ENCODE measurements around the gene EPB42. TPM values are rescaled to one million over a fixed set of nuclear protein-coding genes. Genes with fewer than 3 reads are reported as not detected.

Gene EPB42
- polyA plus RNA-seq, 1 of the 3 experiments (the other 2 are of a cell fraction): not detected

DNA sequence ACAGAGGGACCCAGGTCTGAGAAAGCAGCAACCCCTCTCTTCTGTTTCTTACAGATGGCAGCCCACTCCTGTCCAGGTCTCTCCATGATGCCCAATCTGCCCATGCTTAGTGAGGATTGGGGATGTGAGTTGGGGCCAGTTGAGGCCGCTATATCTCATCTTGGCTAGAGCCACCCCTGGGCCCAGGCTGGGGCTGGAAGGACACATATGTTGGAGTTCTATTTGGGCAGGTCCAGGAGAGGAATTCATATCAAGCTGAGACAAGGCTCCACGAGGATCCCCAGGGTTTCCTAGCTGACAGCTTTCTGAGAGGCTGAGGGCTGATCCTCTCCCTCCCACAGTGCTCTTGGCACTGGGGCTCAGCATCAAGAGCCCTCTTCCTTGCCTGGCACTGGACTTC is 34.6 kb upstream of the EPB42 start:
- Histone ChIP-seq H3K79me2 (ENCODE audit: insufficient read depth) (no peaks in the 10 kb centered on the region), H3K27ac (ENCODE audit: low read depth in 2 of 2, low read length in 1 of 2) (no peak overlapping the region), H3K9me3 (no peaks in the 10 kb centered on the region), H3K4me3 (ENCODE audit: low read depth in 2 of 2, low read length in 1 of 2) (no peak overlapping the region), H3K9ac (no peak overlapping the region), H3K27me3 (ENCODE audit: insufficient read depth) (peaks cover 23% of the 10 kb centered on the region; the same call in 1 of the 2 replicates), H3K4me2 (no peak overlapping the region), H3K9me2 (no peaks in the 10 kb centered on the region), H3F3A (replicated peaks; ENCODE audit: insufficient read depth) (no peaks in the 10 kb centered on the region), H3K36me3 (replicated peaks in 1 of 2; ENCODE audit: control insufficient read depth in 1 of 2, insufficient read depth in 2 of 2, low read length in 1 of 2) (no peaks in the 10 kb centered on the region), H4K20me1 (ENCODE audit: insufficient read depth) (no peaks in the 10 kb centered on the region), H3K4me1 (ENCODE audit: control insufficient read depth in 1 of 2, insufficient read depth in 2 of 2, low read depth in 1 of 2, low read length in 1 of 2) (no peaks in the 10 kb centered on the region; a peak in 1 of 4 replicates), H2AFZ (ENCODE audit: low read depth) (no peak overlapping the region)
- WGBS (ENCODE audit: low lambda C conversion rate): no CpG with 5 or more reads among the region's 2 CpGs
- DNase-seq: no peak
- POLR2A ChIA-PET: no interaction called here
- CTCF ChIA-PET: interaction anchor here (0.9 to 4.5 kb wide), 2 partner anchors 8 to 13 kb away, joined by 3 to 18 read pairs; partner anchors contain the start of gene TGM5
- no peak for TF ChIP-seq CHD2 (IDR thresholded peaks at IDR 0.05; ENCODE audit: low read length, partially characterized antibody)
- TF ChIP-seq, protein P1, sequence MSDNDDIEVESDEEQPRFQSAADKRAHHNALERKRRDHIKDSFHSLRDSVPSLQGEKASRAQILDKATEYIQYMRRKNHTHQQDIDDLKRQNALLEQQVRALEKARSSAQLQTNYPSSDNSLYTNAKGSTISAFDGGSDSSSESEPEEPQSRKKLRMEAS (IDR thresholded peaks at IDR 0.05; ENCODE audit: low read depth): no peak
- TF ChIP-seq TCF12 (IDR thresholded peaks at IDR 0.05): no peak
- TF ChIP-seq, protein P2, sequence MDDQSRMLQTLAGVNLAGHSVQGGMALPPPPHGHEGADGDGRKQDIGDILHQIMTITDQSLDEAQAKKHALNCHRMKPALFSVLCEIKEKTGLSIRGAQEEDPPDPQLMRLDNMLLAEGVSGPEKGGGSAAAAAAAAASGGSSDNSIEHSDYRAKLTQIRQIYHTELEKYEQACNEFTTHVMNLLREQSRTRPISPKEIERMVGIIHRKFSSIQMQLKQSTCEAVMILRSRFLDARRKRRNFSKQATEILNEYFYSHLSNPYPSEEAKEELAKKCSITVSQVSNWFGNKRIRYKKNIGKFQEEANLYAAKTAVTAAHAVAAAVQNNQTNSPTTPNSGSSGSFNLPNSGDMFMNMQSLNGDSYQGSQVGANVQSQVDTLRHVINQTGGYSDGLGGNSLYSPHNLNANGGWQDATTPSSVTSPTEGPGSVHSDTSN (IDR thresholded peaks at IDR 0.05): no peak
- TF ChIP-seq EP300 (IDR thresholded peaks at IDR 0.05; ENCODE audit: borderline replicate concordance in 1 of 2, low read depth in 1 of 2, low read length in 1 of 2): no peak
- no peak for TF ChIP-seq GABPA (IDR thresholded peaks at IDR 0.05; ENCODE audit: low read depth)
- no peak for TF ChIP-seq FOSL2 (IDR thresholded peaks at IDR 0.05; ENCODE audit: borderline replicate concordance, low read depth)
- no peak for TF ChIP-seq NFIC (IDR thresholded peaks at IDR 0.05; ENCODE audit: borderline replicate concordance)
- TF ChIP-seq RCOR1 (IDR thresholded peaks at IDR 0.05; ENCODE audit: low read length): no peak

DNA sequence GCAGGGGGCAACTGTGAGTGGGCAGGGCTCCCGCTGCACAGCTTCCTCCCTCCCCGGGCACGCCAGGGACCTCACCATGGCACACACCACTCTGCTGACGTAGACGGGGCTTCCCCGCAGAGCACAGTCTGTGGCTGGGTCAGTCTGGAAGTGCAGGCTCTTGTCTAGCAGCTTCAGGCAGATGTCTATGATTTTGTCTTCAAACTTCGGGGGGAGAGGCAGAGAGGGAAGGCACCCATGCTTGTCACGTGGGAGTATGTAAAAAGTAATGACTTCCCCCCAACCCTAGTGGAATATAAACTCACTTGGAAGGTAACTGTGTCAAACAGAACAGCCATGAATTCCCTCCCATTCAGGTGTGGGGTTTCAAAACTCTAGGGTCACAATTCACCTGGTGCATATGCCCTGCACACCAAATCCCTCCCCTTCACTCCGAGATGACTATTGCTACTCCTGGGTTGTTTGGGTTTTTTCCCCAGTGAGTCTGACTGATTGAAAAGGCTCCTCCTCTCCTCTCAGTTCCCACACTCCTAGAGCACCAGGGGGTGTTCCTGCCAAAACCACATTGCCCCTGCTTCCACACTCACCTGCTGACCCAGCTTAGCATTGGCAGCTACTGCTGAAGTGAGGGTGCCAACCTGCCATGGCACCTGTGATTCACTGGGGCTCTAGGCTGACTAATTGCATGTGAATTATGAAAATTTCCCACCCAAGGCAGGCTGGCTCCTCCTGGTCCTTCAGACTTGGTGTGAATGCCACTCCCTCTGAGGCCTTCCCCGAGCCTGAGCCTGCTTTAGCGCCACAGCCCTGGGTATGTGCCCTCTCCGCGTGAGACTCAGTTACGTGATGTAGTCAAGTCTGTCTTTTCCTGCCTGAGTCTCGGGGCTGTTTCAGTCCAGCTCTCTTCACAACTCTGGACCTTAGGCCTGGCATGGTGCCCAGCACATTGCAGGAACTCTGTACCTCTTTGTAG is 32.9 kb upstream of the EPB42 start:
- Histone ChIP-seq H3F3A (replicated peaks; ENCODE audit: insufficient read depth) (no peaks in the 10 kb centered on the region), H3K36me3 (replicated peaks in 1 of 2; ENCODE audit: control insufficient read depth in 1 of 2, insufficient read depth in 2 of 2, low read length in 1 of 2) (no peaks in the 10 kb centered on the region), H3K79me2 (ENCODE audit: insufficient read depth) (no peaks in the 10 kb centered on the region), H3K9ac (no peak overlapping the region), H4K20me1 (ENCODE audit: insufficient read depth) (no peaks in the 10 kb centered on the region), H3K4me3 (ENCODE audit: low read depth in 2 of 2, low read length in 1 of 2) (no peak overlapping the region), H2AFZ (ENCODE audit: low read depth) (no peak overlapping the region), H3K9me3 (no peaks in the 10 kb centered on the region), H3K27ac (ENCODE audit: low read depth in 2 of 2, low read length in 1 of 2) (no peak overlapping the region), H3K9me2 (no peaks in the 10 kb centered on the region), H3K27me3 (ENCODE audit: insufficient read depth) (peaks cover 19% of the 10 kb centered on the region; the same call in 1 of the 2 replicates), H3K4me1 (ENCODE audit: control insufficient read depth in 1 of 2, insufficient read depth in 2 of 2, low read depth in 1 of 2, low read length in 1 of 2) (no peaks in the 10 kb centered on the region; a peak in 1 of 4 replicates), H3K4me2 (no peak overlapping the region)
- 49% methylated on average over 9 of the region's 15 CpGs for WGBS (ENCODE audit: low lambda C conversion rate)
- POLR2A ChIA-PET: no interaction called here
- CTCF ChIA-PET: interaction anchor here (0.6 to 4.5 kb wide), 7 partner anchors 13 to 67 kb away, joined by 3 to 18 read pairs (median 3); partner anchors contain the start of gene TGM5
- DNase-seq: no peak
- TF ChIP-seq EZH2phosphoT487 (IDR thresholded peaks at IDR 0.05; ENCODE audit: borderline replicate concordance, low read depth) (no peak), GATA2 (CRISPR knock-in tag; IDR thresholded peaks at IDR 0.05) (no peak), JUND (IDR thresholded peaks at IDR 0.05) (no peak), RAD21 (IDR thresholded peaks at IDR 0.05; ENCODE audit: low read length) (no peak), MEF2A (IDR thresholded peaks at IDR 0.05; ENCODE audit: borderline replicate concordance, low read depth) (no peak), SMC3 (IDR thresholded peaks at IDR 0.05; ENCODE audit: low read depth, low read length) (no peak), NFIC (IDR thresholded peaks at IDR 0.05; ENCODE audit: borderline replicate concordance) (no peak), RXRA (IDR thresholded peaks at IDR 0.05; ENCODE audit: borderline replicate concordance, low read depth) (no peak), MXI1 (IDR thresholded peaks at IDR 0.05; ENCODE audit: low read depth, low read length) (no peak), YY1 (IDR thresholded peaks at IDR 0.05; ENCODE audit: low read depth) (no peak), TAF1 (IDR thresholded peaks at IDR 0.05; ENCODE audit: borderline replicate concordance, low read depth, low read length) (no peak), RCOR1 (IDR thresholded peaks at IDR 0.05; ENCODE audit: low read length) (no peak), TCF12 (IDR thresholded peaks at IDR 0.05) (no peak), EP300 (IDR thresholded peaks at IDR 0.05; ENCODE audit: borderline replicate concordance in 1 of 2, low read depth in 1 of 2, low read length in 1 of 2) (no peak)
- TF ChIP-seq, protein P3, sequence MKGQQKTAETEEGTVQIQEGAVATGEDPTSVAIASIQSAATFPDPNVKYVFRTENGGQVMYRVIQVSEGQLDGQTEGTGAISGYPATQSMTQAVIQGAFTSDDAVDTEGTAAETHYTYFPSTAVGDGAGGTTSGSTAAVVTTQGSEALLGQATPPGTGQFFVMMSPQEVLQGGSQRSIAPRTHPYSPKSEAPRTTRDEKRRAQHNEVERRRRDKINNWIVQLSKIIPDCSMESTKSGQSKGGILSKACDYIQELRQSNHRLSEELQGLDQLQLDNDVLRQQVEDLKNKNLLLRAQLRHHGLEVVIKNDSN (IDR thresholded peaks at IDR 0.05; ENCODE audit: borderline replicate concordance, low read depth): no peak
- TF ChIP-seq, protein P4, sequence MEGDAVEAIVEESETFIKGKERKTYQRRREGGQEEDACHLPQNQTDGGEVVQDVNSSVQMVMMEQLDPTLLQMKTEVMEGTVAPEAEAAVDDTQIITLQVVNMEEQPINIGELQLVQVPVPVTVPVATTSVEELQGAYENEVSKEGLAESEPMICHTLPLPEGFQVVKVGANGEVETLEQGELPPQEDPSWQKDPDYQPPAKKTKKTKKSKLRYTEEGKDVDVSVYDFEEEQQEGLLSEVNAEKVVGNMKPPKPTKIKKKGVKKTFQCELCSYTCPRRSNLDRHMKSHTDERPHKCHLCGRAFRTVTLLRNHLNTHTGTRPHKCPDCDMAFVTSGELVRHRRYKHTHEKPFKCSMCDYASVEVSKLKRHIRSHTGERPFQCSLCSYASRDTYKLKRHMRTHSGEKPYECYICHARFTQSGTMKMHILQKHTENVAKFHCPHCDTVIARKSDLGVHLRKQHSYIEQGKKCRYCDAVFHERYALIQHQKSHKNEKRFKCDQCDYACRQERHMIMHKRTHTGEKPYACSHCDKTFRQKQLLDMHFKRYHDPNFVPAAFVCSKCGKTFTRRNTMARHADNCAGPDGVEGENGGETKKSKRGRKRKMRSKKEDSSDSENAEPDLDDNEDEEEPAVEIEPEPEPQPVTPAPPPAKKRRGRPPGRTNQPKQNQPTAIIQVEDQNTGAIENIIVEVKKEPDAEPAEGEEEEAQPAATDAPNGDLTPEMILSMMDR (IDR thresholded peaks at IDR 0.05): no peak
- TF ChIP-seq, protein P5, sequence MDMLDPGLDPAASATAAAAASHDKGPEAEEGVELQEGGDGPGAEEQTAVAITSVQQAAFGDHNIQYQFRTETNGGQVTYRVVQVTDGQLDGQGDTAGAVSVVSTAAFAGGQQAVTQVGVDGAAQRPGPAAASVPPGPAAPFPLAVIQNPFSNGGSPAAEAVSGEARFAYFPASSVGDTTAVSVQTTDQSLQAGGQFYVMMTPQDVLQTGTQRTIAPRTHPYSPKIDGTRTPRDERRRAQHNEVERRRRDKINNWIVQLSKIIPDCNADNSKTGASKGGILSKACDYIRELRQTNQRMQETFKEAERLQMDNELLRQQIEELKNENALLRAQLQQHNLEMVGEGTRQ (IDR thresholded peaks at IDR 0.05; ENCODE audit: borderline replicate concordance, low read depth, low read length): no peak
